Activated T-helper 1 cell treated with anti-CD3 and anti-CD28 coated beads, Interleukin-2, amount 50 U/mL, for 16 hours (primary cell): ENCODE data around the gene KLK8.

Experiments
- DNase-seq, 2 donors: peaks; one replicate each; pipeline ENCODE4 v3.0.0-alpha.2; 2020; ENCODE audit warnings: low read depth in 1 of 2, low spot score in 1 of 2

Gene KLK8

DNA sequence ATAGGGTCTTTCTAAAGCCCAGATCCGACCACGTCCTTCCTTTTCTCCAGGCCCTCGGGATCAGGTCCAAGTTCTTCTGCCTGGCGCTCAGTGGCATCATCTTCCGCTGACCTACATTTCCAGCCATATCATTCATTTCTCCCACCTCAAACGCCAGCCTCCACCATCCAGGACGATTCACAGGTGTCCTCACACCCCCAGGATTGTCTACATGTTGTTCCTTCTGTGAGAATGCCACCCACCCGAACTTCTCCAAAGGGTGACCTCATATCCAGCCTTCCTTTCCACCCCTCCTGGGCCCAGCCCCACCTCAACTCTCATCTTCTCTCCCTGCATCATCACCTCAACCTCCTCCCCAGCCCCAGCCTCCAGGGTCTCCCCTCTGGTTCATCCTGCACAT is 43.8 kb downstream of the KLK8 start:
- no peak for DNase-seq

DNA sequence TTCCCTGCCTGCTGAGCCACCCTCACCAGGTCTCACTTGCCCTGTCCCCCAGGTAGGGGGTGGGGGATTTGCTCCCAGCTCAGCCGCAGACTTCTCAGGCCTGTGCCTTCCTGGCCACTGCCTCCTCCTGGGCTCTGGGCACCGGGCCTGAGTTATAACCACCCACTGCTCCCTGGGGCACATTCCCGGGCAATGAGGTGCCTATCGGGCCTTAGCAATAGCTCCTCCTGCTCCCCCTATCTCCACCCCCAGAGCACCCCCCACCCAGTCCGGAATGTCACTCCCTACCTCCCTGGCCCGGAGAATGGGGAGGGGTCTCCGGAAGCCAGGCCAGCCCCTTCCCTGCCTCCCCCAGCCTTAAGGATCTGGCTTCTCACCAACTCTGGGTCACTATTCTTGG is 48.5 kb downstream of the KLK8 start, which contains the start of gene KLK5:
TSS of gene KLK5 (minus strand) at position 129 of the 400 bp plus-strand sequence. CDS start 381 bp downstream, outside the sequence.
- DNase-seq, result no peak

DNA sequence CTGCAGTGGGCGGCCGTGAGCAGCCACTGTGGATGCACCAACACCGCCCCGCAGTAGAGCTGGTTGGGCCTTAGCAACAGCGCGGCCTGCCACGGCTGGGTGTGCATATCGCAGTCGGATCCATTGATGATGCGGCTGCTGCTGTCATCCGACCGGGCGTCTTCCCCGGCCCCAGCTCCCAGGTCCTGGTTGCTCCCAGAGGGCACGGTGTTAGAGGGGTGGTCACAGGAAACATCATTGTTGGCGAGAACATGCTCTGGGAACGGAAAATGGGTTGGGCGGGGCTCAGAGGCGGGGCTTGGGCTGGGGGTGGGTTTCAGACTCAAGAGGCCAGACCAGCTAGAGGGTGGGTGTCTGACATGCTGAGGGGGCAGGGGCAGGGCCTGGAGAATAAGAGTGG is 51.5 kb downstream of the KLK8 start:
- no peak for DNase-seq

DNA sequence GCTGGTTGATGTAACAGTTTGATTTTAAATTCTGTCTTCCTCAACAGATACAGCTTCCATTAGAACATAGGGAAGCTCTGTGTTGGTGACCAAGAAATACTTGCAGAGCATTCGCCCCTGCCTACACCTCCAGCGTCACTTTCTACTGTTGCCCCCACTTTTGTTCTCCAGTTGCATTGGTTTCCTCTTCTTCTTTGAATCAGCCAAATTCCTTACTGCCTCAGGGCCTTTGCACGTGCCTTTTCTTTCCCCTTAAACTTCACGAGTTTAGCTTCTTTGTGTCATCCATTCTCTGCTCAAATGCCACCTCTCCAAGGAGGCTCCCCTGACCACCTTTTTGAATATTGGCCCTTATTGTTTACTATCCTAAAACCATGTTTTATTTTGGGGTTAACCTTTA is 54.3 kb downstream of the KLK8 start:
- DNase-seq, result no peak
